Trophoblast cell (in vitro differentiated cells and primary cell): ENCODE measurements around the gene SETD4.

Experiments
- DNase-seq, 2 donors: peaks; one replicate each; pipeline ENCODE4 v3.0.0-alpha.2; 2016
- H2AFZ ChIP-seq: 2 replicates; pipeline ENCODE4 v1.6.1; 2013; ENCODE audit warnings: low read length, moderate library complexity, mild to moderate bottlenecking; ENCODE audit not compliant: insufficient read depth, poor library complexity
- H2AK5ac ChIP-seq: 2 replicates; pipeline ENCODE4 v1.6.1; 2013; ENCODE audit warnings: mild to moderate bottlenecking, low read length
- H2BK120ac ChIP-seq: 2 replicates; pipeline ENCODE4 v1.6.1; 2013; ENCODE audit warnings: low read length, mild to moderate bottlenecking, moderate library complexity; ENCODE audit not compliant: insufficient read depth, poor library complexity
- H2BK12ac ChIP-seq: 2 replicates; pipeline ENCODE4 v1.6.1; 2013; ENCODE audit warnings: mild to moderate bottlenecking, low read length, moderate library complexity
- H2BK5ac ChIP-seq: 2 replicates; pipeline ENCODE4 v1.6.1; 2013; ENCODE audit warnings: low read length, low read depth, moderate library complexity, mild to moderate bottlenecking; ENCODE audit not compliant: poor library complexity
- H3K14ac ChIP-seq: 2 replicates; pipeline ENCODE4 v1.6.1; 2013; ENCODE audit warnings: mild to moderate bottlenecking, low read length
- H3K18ac ChIP-seq: 2 replicates; pipeline ENCODE4 v1.6.1; 2013; ENCODE audit warnings: mild to moderate bottlenecking, low read length
- H3K23ac ChIP-seq: 2 replicates; pipeline ENCODE4 v1.6.1; 2013; ENCODE audit warnings: low read length
- H3K27ac ChIP-seq: 2 replicates; pipeline ENCODE4 v1.5.1; 2013; ENCODE audit warnings: low read depth, mild to moderate bottlenecking, inconsistent platforms, low read length, moderate library complexity
- H3K27me3 ChIP-seq: 2 replicates; pipeline ENCODE4 v1.6.1; 2013; ENCODE audit warnings: inconsistent platforms, mild to moderate bottlenecking, low read length, moderate library complexity; ENCODE audit not compliant: insufficient read depth
- H3K36me3 ChIP-seq, 2 experiments: 1 replicate in 1 of 2; 2 replicates in 1 of 2; pipeline ENCODE4 v1.6.1; 2013; ENCODE audit warnings: low read length in 2 of 2, mild to moderate bottlenecking in 2 of 2, moderate library complexity in 1 of 2; ENCODE audit not compliant: insufficient read depth in 2 of 2, control insufficient read depth in 1 of 2
- H3K4ac ChIP-seq: 2 replicates; pipeline ENCODE4 v1.6.1; 2013; ENCODE audit warnings: low read depth, mild to moderate bottlenecking, low read length, moderate library complexity
- H3K4me1 ChIP-seq, 2 experiments: 1 replicate in 1 of 2; 2 replicates in 1 of 2; pipeline ENCODE4 v1.6.1; 2013; ENCODE audit warnings: low read length in 2 of 2, mild to moderate bottlenecking in 2 of 2, moderate library complexity in 1 of 2; ENCODE audit not compliant: insufficient read depth in 2 of 2, control insufficient read depth in 1 of 2
- H3K4me2 ChIP-seq: 2 replicates; pipeline ENCODE4 v1.6.1; 2013; ENCODE audit warnings: inconsistent platforms, mild to moderate bottlenecking, low read length, moderate library complexity
- H3K4me3 ChIP-seq: 2 replicates; pipeline ENCODE4 v1.5.1; 2013; ENCODE audit warnings: mild to moderate bottlenecking, low read depth, low read length, inconsistent platforms
- H3K79me1 ChIP-seq: one replicate; pipeline ENCODE4 v1.6.1; 2013; ENCODE audit warnings: low read length
- H3K79me2 ChIP-seq: 2 replicates; pipeline ENCODE4 v1.6.1; 2013; ENCODE audit warnings: low read length, mild to moderate bottlenecking; ENCODE audit not compliant: control insufficient read depth, insufficient read depth, poor library complexity
- H3K9ac ChIP-seq: 2 replicates; pipeline ENCODE4 v1.6.1; 2013; ENCODE audit warnings: mild to moderate bottlenecking, low read length
- H3K9me3 ChIP-seq: 2 replicates; pipeline ENCODE4 v1.6.1; 2013; ENCODE audit warnings: low read depth, mild to moderate bottlenecking, control low read depth, inconsistent platforms, low read length; ENCODE audit not compliant: insufficient read depth
- H4K12ac ChIP-seq: 2 replicates; pipeline ENCODE4 v1.6.1; 2013; ENCODE audit warnings: low read depth, mild to moderate bottlenecking, low read length, moderate library complexity
- H4K8ac ChIP-seq: 2 replicates; pipeline ENCODE4 v1.6.1; 2013; ENCODE audit warnings: low read depth, mild to moderate bottlenecking, low read length, moderate library complexity
- H4K91ac ChIP-seq: one replicate; pipeline ENCODE4 v1.6.1; 2013; ENCODE audit warnings: low read depth, mild to moderate bottlenecking, low read length, moderate library complexity
- WGBS: extraction: QIAGEN DNeasy Blood & Tissue Kit; methylation state at CpG from one replicate; pipeline ENCODE4 v1.1.7; 2013; ENCODE audit warnings: missing lambda C conversion rate; ENCODE audit not compliant: insufficient read length, insufficient coverage; ENCODE audit errors: extremely low coverage; 5-methylcytosine and 5-hydroxymethylcytosine counted together

Gene SETD4

GRCh38 chr21:36069713-36070583 is 9.6 kb upstream of the SETD4 start, which contains the start of gene CBR1:
Gene CBR1, plus strand, starts transcription at chr21:36070024. Its CDS starts 92 bp downstream, at chr21:36070116.
- no peak within 1 kb of the TSS for H3K14ac ChIP-seq
- no peak within 1 kb of the TSS for H4K8ac ChIP-seq
- H3K27me3 ChIP-seq: no peaks in the 10 kb centered on the region
- H3K9me3 ChIP-seq: peaks cover 6% of the 10 kb centered on the region
- no peak within 1 kb of the TSS for H4K91ac ChIP-seq
- H2BK5ac ChIP-seq: no peak within 1 kb of the TSS
- peaks cover 0 to 2% of the 10 kb centered on the region in 2 experiments for H3K4me1 ChIP-seq
- H3K4ac ChIP-seq: no peak within 1 kb of the TSS
- H2AFZ ChIP-seq: no peak within 1 kb of the TSS
- H3K18ac ChIP-seq: no peak within 1 kb of the TSS
- H4K12ac ChIP-seq: no peak within 1 kb of the TSS
- no peak within 1 kb of the TSS for H2BK120ac ChIP-seq
- H3K9ac ChIP-seq: no peak within 1 kb of the TSS
- DNase-seq: peak; percentile 77 to 88
- no peak within 1 kb of the TSS for H3K23ac ChIP-seq
- H3K4me2 ChIP-seq: peak within 1 kb of the TSS; percentile 59
- H3K79me1 ChIP-seq: peaks cover 2% of the 10 kb centered on the region
- H2AK5ac ChIP-seq: no peak within 1 kb of the TSS
- H3K36me3 ChIP-seq: no peaks in the 10 kb centered on the region
- H3K27ac ChIP-seq: no peak within 1 kb of the TSS
- no CpG with 5 or more reads among the region's 71 CpGs for WGBS
- H3K79me2 ChIP-seq: no peaks in the 10 kb centered on the region
- H3K4me3 ChIP-seq: peak within 1 kb of the TSS; percentile 70
- no peak within 1 kb of the TSS for H2BK12ac ChIP-seq

GRCh38 chr21:36068748-36069398 is 8.5 kb upstream of the SETD4 start:
- H2BK5ac ChIP-seq: no peak overlapping the region
- peaks cover 6% of the 10 kb centered on the region for H3K9me3 ChIP-seq
- WGBS: no CpG with 5 or more reads among the region's 5 CpGs
- H2AK5ac ChIP-seq: no peak overlapping the region
- no peak overlapping the region for H3K23ac ChIP-seq
- H4K8ac ChIP-seq: no peak overlapping the region
- H3K36me3 ChIP-seq: no peaks in the 10 kb centered on the region
- H2BK12ac ChIP-seq: no peak overlapping the region
- no peak overlapping the region for H3K14ac ChIP-seq
- peaks cover 4% of the 10 kb centered on the region for H3K79me1 ChIP-seq
- no peaks in the 10 kb centered on the region for H3K27me3 ChIP-seq
- DNase-seq: no peak
- no peak overlapping the region for H3K27ac ChIP-seq
- no peak overlapping the region for H2BK120ac ChIP-seq
- no peak overlapping the region for H3K4me3 ChIP-seq
- no peak overlapping the region for H3K4ac ChIP-seq
- no peak overlapping the region for H2AFZ ChIP-seq
- no peak overlapping the region for H3K9ac ChIP-seq
- no peak overlapping the region for H3K18ac ChIP-seq
- no peaks in the 10 kb centered on the region for H3K79me2 ChIP-seq
- H3K4me2 ChIP-seq: no peak overlapping the region
- peaks cover 0 to 5% of the 10 kb centered on the region in 2 experiments for H3K4me1 ChIP-seq
- no peak overlapping the region for H4K91ac ChIP-seq
- H4K12ac ChIP-seq: no peak overlapping the region

GRCh38 chr21:36065497-36066036 is 5.2 kb upstream of the SETD4 start:
- H3K36me3 ChIP-seq: no peaks in the 10 kb centered on the region
- peaks cover 7 to 15% of the 10 kb centered on the region in 2 experiments for H3K4me1 ChIP-seq
- H3K4me3 ChIP-seq: no peak overlapping the region
- H2AK5ac ChIP-seq: no peak overlapping the region
- peaks cover 17% of the 10 kb centered on the region for H3K79me1 ChIP-seq
- H2BK12ac ChIP-seq: peak overlapping the region; percentile 13
- H3K27ac ChIP-seq: peak overlapping the region; percentile 16
- H2BK120ac ChIP-seq: peak overlapping the region; percentile 74
- no peak overlapping the region for H3K4me2 ChIP-seq
- H3K27me3 ChIP-seq: no peaks in the 10 kb centered on the region
- no peak overlapping the region for H2AFZ ChIP-seq
- no peak overlapping the region for H3K23ac ChIP-seq
- no peaks in the 10 kb centered on the region for H3K79me2 ChIP-seq
- H2BK5ac ChIP-seq: no peak overlapping the region
- no peak overlapping the region for H3K14ac ChIP-seq
- peaks cover 6% of the 10 kb centered on the region for H3K9me3 ChIP-seq
- H4K91ac ChIP-seq: peak overlapping the region; percentile 74
- WGBS: no CpG with 5 or more reads among the region's 3 CpGs
- peak; percentile 42 to 79 for DNase-seq
- no peak overlapping the region for H4K12ac ChIP-seq
- H4K8ac ChIP-seq: no peak overlapping the region
- no peak overlapping the region for H3K9ac ChIP-seq
- no peak overlapping the region for H3K4ac ChIP-seq
- no peak overlapping the region for H3K18ac ChIP-seq

- Histone ChIP-seq H2AK5ac (no peak overlapping the region), H3K23ac (no peak overlapping the region), H2BK12ac (no peak overlapping the region), H3K79me2 (peaks cover 5% of the 10 kb centered on the region), H3K27ac (peak overlapping the region; percentile 71), H2AFZ (no peak overlapping the region), H4K8ac (no peak overlapping the region), H3K18ac (no peak overlapping the region), H4K12ac (no peak overlapping the region), H3K27me3 (no peaks in the 10 kb centered on the region), H2BK5ac (peak overlapping the region; percentile 72), H3K4me3 (no peak overlapping the region), H3K4me1 (peaks cover 7 to 15% of the 10 kb centered on the region in 2 experiments), H3K36me3 (no peaks in the 10 kb centered on the region), H3K4ac (no peak overlapping the region), H3K4me2 (no peak overlapping the region), H3K9me3 (no peaks in the 10 kb centered on the region), H3K14ac (no peak overlapping the region), H4K91ac (peak overlapping the region; percentile 79), H2BK120ac (peak overlapping the region; percentile 80), H3K79me1 (peaks cover 27% of the 10 kb centered on the region), H3K9ac (no peak overlapping the region)
- peak in 1 of 2 donors; percentile 28 for DNase-seq
- WGBS: no CpG with 5 or more reads among the region's 4 CpGs
Measured at GRCh38 chr21:36064085-36064460, 3.7 kb upstream of the SETD4 start.
